ENCODE results near the gene PRRC2A. TPM values are rescaled to one million over a fixed set of nuclear protein-coding genes. Genes with fewer than 3 reads are reported as not detected.

The PRRC2A gene
- total and polyA plus RNA-seq, 4 donors: 28.5 to 164 (median 153) TPM

GRCh38 chr6:31581434-31582229 is 38.9 kb upstream of the PRRC2A start:
- Histone ChIP-seq H3K27me3 (ENCODE audit: control insufficient read depth in 1 of 2, insufficient read depth in 2 of 2, low read length in 1 of 2) (no peaks in the 10 kb centered on the region), H3K36me3 (ENCODE audit: control insufficient read depth in 1 of 2, insufficient read depth in 2 of 2, low read length in 1 of 2) (no peaks in the 10 kb centered on the region), H3K27ac (ENCODE audit: low read depth in 1 of 2, low read length in 2 of 2) (peak overlapping the region in 1 of 2 donors; percentile 7), H3K9me3 (ENCODE audit: control insufficient read depth, low read length) (no peaks in the 10 kb centered on the region), H3K4me1 (ENCODE audit: control insufficient read depth in 1 of 2, insufficient read depth in 2 of 2, low read length in 2 of 2) (no peaks in the 10 kb centered on the region), H3K4me3 (ENCODE audit: low read length in 2 of 2) (peak overlapping the region; percentile 20 to 32)
- DNase-seq (peak in 1 of 2 donors; percentile 77), ATAC-seq (ENCODE audit: low FRiP score) (peak; percentile 4)
- intact Hi-C loops (cut with DNase I): loop anchor here (2.0 kb wide), 2 partner anchors 17 to 35 kb away; partner anchors contain the start of genes ATP6V1G2 (in 2 of the 2) and NFKBIL1 (in 2 of the 2)
- WGBS, 2 donors: 28% methylated on average over 21 of the region's 21 CpGs

- ATAC-seq (ENCODE audit: low FRiP score): no peak
- H3K27ac ChIP-seq (ENCODE audit: low read depth in 1 of 2, low read length in 2 of 2): peak within 1 kb of the TSS in 1 of 2 donors; percentile 7
- H3K4me1 ChIP-seq (ENCODE audit: control insufficient read depth in 1 of 2, insufficient read depth in 2 of 2, low read length in 2 of 2): no peaks in the 10 kb centered on the region
- no peaks in the 10 kb centered on the region for H3K9me3 ChIP-seq (ENCODE audit: control insufficient read depth, low read length)
- no peaks in the 10 kb centered on the region for H3K36me3 ChIP-seq (ENCODE audit: control insufficient read depth in 1 of 2, insufficient read depth in 2 of 2, low read length in 1 of 2)
- H3K27me3 ChIP-seq (ENCODE audit: control insufficient read depth in 1 of 2, insufficient read depth in 2 of 2, low read length in 1 of 2): no peaks in the 10 kb centered on the region
- H3K4me3 ChIP-seq (ENCODE audit: low read length in 2 of 2): peak within 1 kb of the TSS; percentile 20 to 32
- intact Hi-C loops (cut with DNase I): no loop called here
- WGBS, 2 donors: 81 to 86% methylated on average over 3 of the region's 3 CpGs
- DNase-seq: no peak
These were observed 38.3 kb upstream of the PRRC2A start, which contains the start of gene LTB for GRCh38 chr6:31582230-31582643. TSS of gene LTB (minus strand) at chr6:31582424. CDS start at chr6:31582417, 7 bp downstream.

- 64 to 69% methylated on average over 2 of the region's 2 CpGs for WGBS, 2 donors
- intact Hi-C loops (cut with DNase I): no loop called here
- no peaks in the 10 kb centered on the region for H3K36me3 ChIP-seq (ENCODE audit: control insufficient read depth in 1 of 2, insufficient read depth in 2 of 2, low read length in 1 of 2)
- H3K27ac ChIP-seq (ENCODE audit: low read depth in 1 of 2, low read length in 2 of 2): no peak overlapping the region
- no peak overlapping the region for H3K4me3 ChIP-seq (ENCODE audit: low read length in 2 of 2)
- no peak for DNase-seq
- H3K4me1 ChIP-seq (ENCODE audit: control insufficient read depth in 1 of 2, insufficient read depth in 2 of 2, low read length in 2 of 2): no peaks in the 10 kb centered on the region
- ATAC-seq (ENCODE audit: low FRiP score): no peak
- H3K9me3 ChIP-seq (ENCODE audit: control insufficient read depth, low read length): no peaks in the 10 kb centered on the region
- no peaks in the 10 kb centered on the region for H3K27me3 ChIP-seq (ENCODE audit: control insufficient read depth in 1 of 2, insufficient read depth in 2 of 2, low read length in 1 of 2)
These were observed 35.0 kb upstream of the PRRC2A start for GRCh38 chr6:31585491-31585890.

GRCh38 chr6:31586008-31586407 is 34.5 kb upstream of the PRRC2A start, which contains the start of gene LST1:
TSS of gene LST1 (plus strand) at chr6:31586277. CDS start at chr6:31587300, 1,023 bp downstream.
- Histone ChIP-seq H3K4me1 (ENCODE audit: control insufficient read depth in 1 of 2, insufficient read depth in 2 of 2, low read length in 2 of 2) (no peaks in the 10 kb centered on the region), H3K4me3 (ENCODE audit: low read length in 2 of 2) (no peak within 1 kb of the TSS), H3K9me3 (ENCODE audit: control insufficient read depth, low read length) (no peaks in the 10 kb centered on the region), H3K27me3 (ENCODE audit: control insufficient read depth in 1 of 2, insufficient read depth in 2 of 2, low read length in 1 of 2) (no peaks in the 10 kb centered on the region), H3K36me3 (ENCODE audit: control insufficient read depth in 1 of 2, insufficient read depth in 2 of 2, low read length in 1 of 2) (no peaks in the 10 kb centered on the region), H3K27ac (ENCODE audit: low read depth in 1 of 2, low read length in 2 of 2) (no peak within 1 kb of the TSS)
- intact Hi-C loops (cut with DNase I): no loop called here
- no peak for DNase-seq
- no peak for ATAC-seq (ENCODE audit: low FRiP score)
- 67 to 76% methylated on average over 1 of the region's 1 CpG for WGBS, 2 donors

- Histone ChIP-seq H3K36me3 (ENCODE audit: control insufficient read depth in 1 of 2, insufficient read depth in 2 of 2, low read length in 1 of 2) (no peaks in the 10 kb centered on the region), H3K27me3 (ENCODE audit: control insufficient read depth in 1 of 2, insufficient read depth in 2 of 2, low read length in 1 of 2) (no peaks in the 10 kb centered on the region), H3K27ac (ENCODE audit: low read depth in 1 of 2, low read length in 2 of 2) (no peak overlapping the region), H3K9me3 (ENCODE audit: control insufficient read depth, low read length) (no peaks in the 10 kb centered on the region), H3K4me3 (ENCODE audit: low read length in 2 of 2) (no peak overlapping the region), H3K4me1 (ENCODE audit: control insufficient read depth in 1 of 2, insufficient read depth in 2 of 2, low read length in 2 of 2) (no peaks in the 10 kb centered on the region)
- no peak for DNase-seq
- peak; percentile 65 for ATAC-seq (ENCODE audit: low FRiP score)
- 58 to 67% methylated on average over 9 of the region's 9 CpGs for WGBS, 2 donors
- intact Hi-C loops (cut with DNase I): no loop called here
These were observed 33.8 kb upstream of the PRRC2A start for GRCh38 chr6:31586599-31587281.

- Histone ChIP-seq H3K4me3 (ENCODE audit: low read length in 2 of 2) (no peak overlapping the region), H3K27ac (ENCODE audit: low read depth in 1 of 2, low read length in 2 of 2) (no peak overlapping the region), H3K27me3 (ENCODE audit: control insufficient read depth in 1 of 2, insufficient read depth in 2 of 2, low read length in 1 of 2) (no peaks in the 10 kb centered on the region), H3K4me1 (ENCODE audit: control insufficient read depth in 1 of 2, insufficient read depth in 2 of 2, low read length in 2 of 2) (no peaks in the 10 kb centered on the region), H3K36me3 (ENCODE audit: control insufficient read depth in 1 of 2, insufficient read depth in 2 of 2, low read length in 1 of 2) (no peaks in the 10 kb centered on the region), H3K9me3 (ENCODE audit: control insufficient read depth, low read length) (no peaks in the 10 kb centered on the region)
- WGBS, 2 donors: 60 to 64% methylated on average over 12 of the region's 12 CpGs
- no peak for ATAC-seq (ENCODE audit: low FRiP score)
- no peak for DNase-seq
- intact Hi-C loops (cut with DNase I): no loop called here
These were observed 32.4 kb upstream of the PRRC2A start for GRCh38 chr6:31587791-31588777.

- H3K27ac ChIP-seq (ENCODE audit: low read depth in 1 of 2, low read length in 2 of 2): no peak overlapping the region
- DNase-seq (no peak), ATAC-seq (ENCODE audit: low FRiP score) (no peak)
- WGBS, 2 donors: 48 to 57% methylated on average over 9 of the region's 9 CpGs
- intact Hi-C loops (cut with DNase I): no loop called here
- H3K27me3 ChIP-seq (ENCODE audit: control insufficient read depth in 1 of 2, insufficient read depth in 2 of 2, low read length in 1 of 2): no peaks in the 10 kb centered on the region
- H3K4me1 ChIP-seq (ENCODE audit: control insufficient read depth in 1 of 2, insufficient read depth in 2 of 2, low read length in 2 of 2): no peaks in the 10 kb centered on the region
- no peak overlapping the region for H3K4me3 ChIP-seq (ENCODE audit: low read length in 2 of 2)
- no peaks in the 10 kb centered on the region for H3K9me3 ChIP-seq (ENCODE audit: control insufficient read depth, low read length)
- no peaks in the 10 kb centered on the region for H3K36me3 ChIP-seq (ENCODE audit: control insufficient read depth in 1 of 2, insufficient read depth in 2 of 2, low read length in 1 of 2)
These were observed 31.5 kb upstream of the PRRC2A start for GRCh38 chr6:31588871-31589650.
